ENCODE data around the gene AKAP13.
A peak's percentile ranks its signal among the peaks of the same experiment; 100 is the strongest.

AKAP13 gene

GRCh38 chr15:85627213-85627935 lies 247.0 kb downstream of the AKAP13 start:
- CTCF ChIA-PET, result no interaction called here
- no peak for DNase-seq (ENCODE audit: extremely low spot score)
- POLR2A ChIA-PET, result no interaction called here
- TF ChIP-seq NFRKB (IDR thresholded peaks at IDR 0.05) (no peak), L3MBTL2 (conservative IDR thresholded peaks at IDR 0.05) (no peak), CTBP1 (IDR thresholded peaks at IDR 0.05; ENCODE audit: borderline replicate concordance) (no peak), HDGF (IDR thresholded peaks at IDR 0.05; ENCODE audit: borderline replicate concordance) (no peak), ELF4 (IDR thresholded peaks at IDR 0.05) (no peak), PKNOX1 (IDR thresholded peaks at IDR 0.05) (peak; percentile 49), TARDBP (IDR thresholded peaks at IDR 0.05) (no peak), SUZ12 (IDR thresholded peaks at IDR 0.05) (no peak)

GRCh38 chr15:85630311-85630710 lies 249.9 kb downstream of the AKAP13 start:
- ChIA-PET POLR2A (no interaction called here), CTCF (no interaction called here)
- DNase-seq (ENCODE audit: extremely low spot score), result no peak
- TF ChIP-seq NFRKB (IDR thresholded peaks at IDR 0.05) (no peak), ARNT (IDR thresholded peaks at IDR 0.05) (no peak), TARDBP (IDR thresholded peaks at IDR 0.05) (no peak)

DNA sequence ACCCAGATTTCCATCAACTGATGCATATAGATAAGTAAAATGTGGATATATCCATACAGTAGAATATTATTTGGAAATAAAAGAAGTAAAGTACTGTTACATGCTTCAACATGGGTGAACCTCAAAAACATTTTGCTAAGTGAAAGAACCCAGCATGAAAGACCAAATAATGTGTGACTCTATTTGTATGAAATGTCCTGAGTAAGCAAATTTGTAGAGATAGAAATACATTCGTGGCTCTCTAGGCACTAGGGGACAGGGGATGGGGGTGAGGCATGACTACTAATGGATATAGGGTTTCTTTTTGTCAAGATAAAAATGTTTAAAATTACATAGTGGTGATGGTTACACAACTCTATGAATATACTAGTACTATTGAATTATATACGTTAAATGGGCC lies 250.6 kb downstream of the AKAP13 start:
- TF ChIP-seq LEF1 (IDR thresholded peaks at IDR 0.05; ENCODE audit: borderline replicate concordance), result no peak
- CTCF ChIA-PET, result no interaction called here
- POLR2A ChIA-PET, result no interaction called here
- DNase-seq (ENCODE audit: extremely low spot score), result no peak

DNA sequence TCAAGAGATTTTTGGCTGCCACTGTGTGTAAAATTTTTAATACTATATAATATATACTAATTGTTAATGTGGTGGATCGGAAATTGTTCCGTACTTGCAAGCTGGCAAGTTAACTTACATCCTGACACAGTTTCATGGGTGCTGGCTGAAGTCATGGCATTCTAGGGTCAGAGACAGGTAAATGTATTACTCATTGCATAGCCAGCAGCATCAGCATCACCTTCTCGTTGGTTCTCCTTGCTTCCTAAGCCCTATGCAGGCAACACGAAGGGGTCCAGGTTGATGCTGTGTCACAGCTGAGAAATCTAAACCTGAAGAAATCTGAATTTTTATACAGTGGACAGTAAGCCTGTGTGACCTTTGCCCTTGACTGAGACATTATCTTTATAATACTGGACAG lies 251.6 kb downstream of the AKAP13 start:
- POLR2A ChIA-PET, result no interaction called here
- TF ChIP-seq SP1 (IDR thresholded peaks at IDR 0.05), result no peak
- no peak for TF ChIP-seq FOXA1 (IDR thresholded peaks at IDR 0.05)
- no peak for TF ChIP-seq BHLHE40 (IDR thresholded peaks at IDR 0.05; ENCODE audit: borderline replicate concordance)
- no peak for TF ChIP-seq SUZ12 (IDR thresholded peaks at IDR 0.05)
- no peak for TF ChIP-seq ARNT (IDR thresholded peaks at IDR 0.05)
- no peak for TF ChIP-seq ELF4 (IDR thresholded peaks at IDR 0.05)
- no peak for TF ChIP-seq LEF1 (IDR thresholded peaks at IDR 0.05; ENCODE audit: borderline replicate concordance)
- TF ChIP-seq HDGF (IDR thresholded peaks at IDR 0.05; ENCODE audit: borderline replicate concordance), result no peak
- TF ChIP-seq FOXM1 (IDR thresholded peaks at IDR 0.05; ENCODE audit: borderline replicate concordance), result no peak
- TF ChIP-seq NFRKB (IDR thresholded peaks at IDR 0.05), result no peak

DNA sequence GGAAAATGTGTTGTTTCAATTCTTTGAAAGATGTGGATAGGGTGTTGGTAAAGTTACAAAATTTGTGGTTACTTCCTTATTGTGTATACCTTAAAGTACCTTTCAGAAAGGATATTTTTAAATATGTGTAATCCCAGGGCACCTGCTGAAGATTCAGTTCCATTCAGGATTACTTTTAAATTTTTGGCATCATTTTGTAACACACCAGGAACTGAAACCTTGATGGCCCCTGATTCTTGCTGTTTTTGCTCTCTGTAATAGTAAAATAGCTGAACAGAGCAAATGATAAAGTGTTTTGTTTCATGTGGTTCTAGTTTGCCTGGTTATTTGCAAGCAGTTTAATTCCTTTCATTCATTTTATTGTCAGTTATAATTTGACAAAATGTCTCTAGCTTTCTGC lies 253.5 kb downstream of the AKAP13 start:
- TF ChIP-seq CTBP1 (IDR thresholded peaks at IDR 0.05; ENCODE audit: borderline replicate concordance) (no peak), FOXA1 (IDR thresholded peaks at IDR 0.05) (no peak), HDGF (IDR thresholded peaks at IDR 0.05; ENCODE audit: borderline replicate concordance) (no peak), SUZ12 (IDR thresholded peaks at IDR 0.05) (no peak), TARDBP (IDR thresholded peaks at IDR 0.05) (no peak)
- ChIA-PET POLR2A (no interaction called here), CTCF (interaction anchor here (0.7 kb wide), 1 partner anchor 195 kb away, joined by 3 read pairs; no protein-coding TSS in a partner anchor)
- no peak for DNase-seq (ENCODE audit: extremely low spot score)

More for the DNA sequence above, 251.6 kb downstream of the AKAP13 start:
- CTCF ChIA-PET, result no interaction called here
- no peak for DNase-seq (ENCODE audit: extremely low spot score)

- ChIA-PET POLR2A (no interaction called here), CTCF (no interaction called here)
- TF ChIP-seq ARNT (IDR thresholded peaks at IDR 0.05), result no peak
- TF ChIP-seq FOXK2 (IDR thresholded peaks at IDR 0.05), result no peak
- no peak for DNase-seq (ENCODE audit: extremely low spot score)
These were observed 255.9 kb downstream of the AKAP13 start for GRCh38 chr15:85636351-85636750.

GRCh38 chr15:85639752-85640381 lies 259.5 kb downstream of the AKAP13 start:
- TF ChIP-seq BHLHE40 (IDR thresholded peaks at IDR 0.05; ENCODE audit: borderline replicate concordance) (no peak), ARNT (IDR thresholded peaks at IDR 0.05) (no peak), ELF4 (IDR thresholded peaks at IDR 0.05) (no peak), NFRKB (IDR thresholded peaks at IDR 0.05) (no peak)
- POLR2A ChIA-PET, result no interaction called here
- no peak for DNase-seq (ENCODE audit: extremely low spot score)
- CTCF ChIA-PET, result no interaction called here

DNA sequence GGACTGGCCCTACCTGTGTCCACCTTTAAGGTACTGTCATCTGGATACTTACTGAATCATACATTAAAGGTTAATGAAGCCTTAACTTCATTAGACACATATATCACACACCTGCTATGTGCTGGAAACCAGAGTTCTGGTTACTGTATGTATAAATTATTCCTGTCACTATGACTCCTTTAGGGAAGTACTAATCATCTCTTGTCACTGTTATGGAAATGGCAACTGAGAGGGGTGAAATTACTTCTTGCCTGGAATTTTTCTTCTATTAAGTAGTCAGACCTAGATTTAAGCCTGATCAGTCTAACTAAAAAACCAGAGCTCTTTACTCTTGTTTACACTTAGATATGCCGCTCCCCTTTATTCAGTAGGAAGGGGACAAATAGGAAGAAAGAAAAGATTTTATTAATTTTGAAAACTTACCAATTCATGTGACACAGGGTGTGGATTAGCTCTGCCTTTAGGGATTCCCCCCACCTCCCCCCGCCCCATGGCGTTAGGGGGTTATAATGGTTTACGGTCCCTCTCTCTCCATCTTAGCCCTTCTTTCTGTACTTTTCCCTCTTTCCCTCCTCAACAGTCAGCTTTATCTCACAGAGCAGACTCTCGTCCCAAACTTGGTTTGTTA lies 261.8 kb downstream of the AKAP13 start:
- DNase-seq (ENCODE audit: extremely low spot score), result no peak
- POLR2A ChIA-PET, result no interaction called here
- CTCF ChIA-PET, result no interaction called here
- TF ChIP-seq CTBP1 (IDR thresholded peaks at IDR 0.05; ENCODE audit: borderline replicate concordance) (no peak), SUZ12 (IDR thresholded peaks at IDR 0.05) (no peak), FOXK2 (IDR thresholded peaks at IDR 0.05) (no peak), LEF1 (IDR thresholded peaks at IDR 0.05; ENCODE audit: borderline replicate concordance) (no peak), PKNOX1 (IDR thresholded peaks at IDR 0.05) (no peak), NFRKB (IDR thresholded peaks at IDR 0.05) (no peak), ELF4 (IDR thresholded peaks at IDR 0.05) (no peak), TARDBP (IDR thresholded peaks at IDR 0.05) (no peak), FOXM1 (IDR thresholded peaks at IDR 0.05; ENCODE audit: borderline replicate concordance) (no peak), HDGF (IDR thresholded peaks at IDR 0.05; ENCODE audit: borderline replicate concordance) (no peak), SP1 (IDR thresholded peaks at IDR 0.05) (no peak)

Measured in HEK293T (cell line).